GM21529 (cell line): ENCODE measurements around the gene RECK.
"Not testable (repeated sequence)": the region's sequence is repeated elsewhere in the genome, so short reads cannot be mapped to it uniquely, and the experiment has no call there.

Experiments used
- ATAC-seq: cut with Tn5 transposase; IDR thresholded peaks from one replicate; pipeline ENCODE4 v1.9.1; 2021; ENCODE audit not compliant: unreplicated experiment

The RECK gene

GRCh38 chr9:36036780-36037548 lies at the start of gene RECK:
Gene RECK, plus strand, starts transcription at chr9:36036913. Its CDS starts 86 bp downstream, at chr9:36036999.
- ATAC-seq, result peak; percentile 88

GRCh38 chr9:35990155-35990554 lies 46.6 kb upstream of the RECK start:
- ATAC-seq, result no peak

GRCh38 chr9:35993136-35993535 lies 43.6 kb upstream of the RECK start:
- ATAC-seq, result not testable (repeated sequence)

GRCh38 chr9:35993976-35994720 lies 42.6 kb upstream of the RECK start:
- no peak for ATAC-seq

- no peak for ATAC-seq
Observed at GRCh38 chr9:35994959-35995358, 41.8 kb upstream of the RECK start.

- no peak for ATAC-seq
Observed at GRCh38 chr9:35996358-35996970, 40.2 kb upstream of the RECK start.

GRCh38 chr9:35997016-35997415 lies 39.7 kb upstream of the RECK start:
- ATAC-seq, result not testable (repeated sequence)

GRCh38 chr9:35998333-35998732 lies 38.4 kb upstream of the RECK start:
- ATAC-seq, result no peak

- ATAC-seq, result no peak
Observed at GRCh38 chr9:36005891-36006290, 30.8 kb upstream of the RECK start.

- ATAC-seq, result no peak
Observed at GRCh38 chr9:36006549-36007315, 30.0 kb upstream of the RECK start.

GRCh38 chr9:36007316-36007708 lies 29.4 kb upstream of the RECK start:
- peak; percentile 70 for ATAC-seq

- ATAC-seq, result no peak
Observed at GRCh38 chr9:36007852-36008251, 28.9 kb upstream of the RECK start.

GRCh38 chr9:36008774-36009300 lies 27.9 kb upstream of the RECK start:
- ATAC-seq, result peak; percentile 55

GRCh38 chr9:36011379-36011778 lies 25.3 kb upstream of the RECK start:
- ATAC-seq, result no peak

- ATAC-seq, result no peak
Observed at GRCh38 chr9:36017278-36017677, 19.4 kb upstream of the RECK start.

- no peak for ATAC-seq
Observed at GRCh38 chr9:36018129-36018528, 18.6 kb upstream of the RECK start.

- no peak for ATAC-seq
Observed at GRCh38 chr9:36018891-36019720, 17.6 kb upstream of the RECK start.

GRCh38 chr9:36021968-36022367 lies 14.7 kb upstream of the RECK start:
- no peak for ATAC-seq

- no peak for ATAC-seq
Observed at GRCh38 chr9:36023260-36024048, 13.3 kb upstream of the RECK start.
